CD8-positive, alpha-beta memory T cell (primary cell): ENCODE results near the gene RNF220. TPM values are rescaled to one million over a fixed set of nuclear protein-coding genes. Genes with fewer than 3 reads are reported as not detected.

ENCODE experiments used
- CTCF ChIA-PET: fragments of 350-600 bp; sonication (Branson Sonifier 250); formaldehyde crosslinking; loops from one replicate; lab custom pipeline; 2021; ENCODE audit warnings: antibody characterized with exemption; lab: Charles Lee
- POLR2A ChIA-PET: fragments of 350-600 bp; sonication (Branson Sonifier 250); formaldehyde crosslinking; loops from one replicate; lab custom pipeline; 2021; ENCODE audit warnings: antibody characterized with exemption; lab: Charles Lee
- DNase-seq, 5 donors: peaks; one replicate each; pipeline versions ENCODE4 v3.0.0 to v3.0.0-alpha.2; 2020 to 2022; ENCODE audit warnings: mixed read lengths in 1 of 5
- H3K27ac ChIP-seq: one replicate; pipeline ENCODE4 v1.7.0; 2013; ENCODE audit warnings: low read depth, mild to moderate bottlenecking, low read length, moderate library complexity
- H3K27me3 ChIP-seq: 2 replicates; pipeline ENCODE4 v1.7.0; 2013; ENCODE audit warnings: low read length, mild to moderate bottlenecking; ENCODE audit not compliant: insufficient read depth, poor library complexity, severe bottlenecking
- H3K36me3 ChIP-seq: 2 replicates; pipeline ENCODE4 v1.7.0; 2013; ENCODE audit warnings: mild to moderate bottlenecking, low read length, moderate library complexity; ENCODE audit not compliant: insufficient read depth
- H3K4me1 ChIP-seq: 2 replicates; pipeline ENCODE4 v1.7.0; 2013; ENCODE audit warnings: mild to moderate bottlenecking, low read length, moderate library complexity; ENCODE audit not compliant: insufficient read depth
- H3K4me3 ChIP-seq: 2 replicates; pipeline ENCODE4 v1.7.0; 2013; ENCODE audit warnings: mild to moderate bottlenecking, low read length
- H3K9me3 ChIP-seq: 2 replicates; pipeline ENCODE4 v1.7.0; 2013; ENCODE audit warnings: mild to moderate bottlenecking, low read length
- H3K27ac Mint-ChIP-seq, 8 donors: one replicate each; pipeline ENCODE4 v1.8.0; 2020 to 2021; ENCODE audit warnings: mixed read lengths in 8 of 8, mild to moderate bottlenecking in 6 of 8, inconsistent platforms in 3 of 8, moderate library complexity in 3 of 8
- H3K27me3 Mint-ChIP-seq, 2 donors: one replicate each; pipeline ENCODE4 v1.8.0; 2020 to 2021; ENCODE audit warnings: mixed read lengths in 2 of 2, mild to moderate bottlenecking in 1 of 2, moderate library complexity in 1 of 2
- H3K36me3 Mint-ChIP-seq, 3 donors: one replicate each; pipeline ENCODE4 v1.8.0; 2020 to 2021; ENCODE audit warnings: mixed read lengths in 3 of 3, inconsistent platforms in 1 of 3, mild to moderate bottlenecking in 1 of 3
- H3K4me1 Mint-ChIP-seq, 3 donors: one replicate each; pipeline ENCODE4 v1.8.0; 2020 to 2021; ENCODE audit warnings: mixed read lengths in 3 of 3, inconsistent platforms in 1 of 3, mild to moderate bottlenecking in 1 of 3
- H3K4me3 Mint-ChIP-seq, 7 donors: one replicate each; pipeline ENCODE4 v1.8.0; 2020 to 2021; ENCODE audit warnings: mixed read lengths in 7 of 7, mild to moderate bottlenecking in 6 of 7, moderate library complexity in 4 of 7, inconsistent platforms in 2 of 7
- H3K9me3 Mint-ChIP-seq, 5 donors: one replicate each; pipeline ENCODE4 v1.8.0; 2020 to 2022; ENCODE audit warnings: mixed read lengths in 5 of 5, mild to moderate bottlenecking in 3 of 5, moderate library complexity in 2 of 5, inconsistent platforms in 1 of 5
- polyA plus RNA-seq: library from polyadenylated mRNA; unstranded; fragments of 300-500 nt; fragmentation: Illumina TruSeq; gene quantifications from one replicate; pipeline ENCODE4 v1.2.3, GENCODE V29; 2021
- total RNA-seq, 2 experiments: library from RNA; stranded (reverse); gene quantifications; one replicate each; pipeline ENCODE4 v1.2.3, GENCODE V29; 2021

The RNF220 gene
- total and polyA plus RNA-seq, 3 experiments from 2014 or later, result 104 to 115 (median 115) TPM

- DNase-seq, result no peak
- H3K4me3 Mint-ChIP-seq, result no peak overlapping the region
- H3K36me3 Mint-ChIP-seq, result no peaks in the 10 kb centered on the region
- no peaks in the 10 kb centered on the region for H3K36me3 ChIP-seq
- no peak overlapping the region for H3K4me3 ChIP-seq
- POLR2A ChIA-PET, result no interaction called here
- no peaks in the 10 kb centered on the region for H3K9me3 Mint-ChIP-seq
- peaks cover 4% of the 10 kb centered on the region for H3K27me3 ChIP-seq
- H3K9me3 ChIP-seq, result no peaks in the 10 kb centered on the region
- peak overlapping the region in 1 of 8 donors; percentile 7 for H3K27ac Mint-ChIP-seq
- H3K4me1 ChIP-seq, result no peaks in the 10 kb centered on the region
- no peak overlapping the region for H3K27ac ChIP-seq
- H3K27me3 Mint-ChIP-seq, result peaks cover 15 to 33% of the 10 kb centered on the region in 2 donors
- CTCF ChIA-PET, result no interaction called here
- no peaks in the 10 kb centered on the region for H3K4me1 Mint-ChIP-seq
Measured at GRCh38 chr1:44536357-44537209, 131.5 kb downstream of the RNF220 start.

GRCh38 chr1:44537538-44537937 is 132.5 kb downstream of the RNF220 start:
- Mint-ChIP-seq H3K4me3 (no peak overlapping the region), H3K27ac (no peak overlapping the region), H3K9me3 (no peaks in the 10 kb centered on the region), H3K27me3 (peaks cover 16 to 38% of the 10 kb centered on the region in 2 donors), H3K36me3 (no peaks in the 10 kb centered on the region), H3K4me1 (no peaks in the 10 kb centered on the region)
- no peak for DNase-seq
- ChIA-PET CTCF (no interaction called here), POLR2A (no interaction called here)
- Histone ChIP-seq H3K27me3 (peaks cover 4% of the 10 kb centered on the region), H3K9me3 (no peaks in the 10 kb centered on the region), H3K4me3 (no peak overlapping the region), H3K36me3 (no peaks in the 10 kb centered on the region), H3K4me1 (no peaks in the 10 kb centered on the region), H3K27ac (no peak overlapping the region)

GRCh38 chr1:44537956-44538355 is 132.9 kb downstream of the RNF220 start:
- no peaks in the 10 kb centered on the region for H3K4me1 Mint-ChIP-seq
- DNase-seq, result no peak
- no peaks in the 10 kb centered on the region for H3K36me3 Mint-ChIP-seq
- Histone ChIP-seq H3K4me3 (no peak overlapping the region), H3K9me3 (no peaks in the 10 kb centered on the region), H3K36me3 (no peaks in the 10 kb centered on the region), H3K4me1 (no peaks in the 10 kb centered on the region), H3K27ac (no peak overlapping the region), H3K27me3 (peaks cover 4% of the 10 kb centered on the region)
- POLR2A ChIA-PET, result no interaction called here
- CTCF ChIA-PET, result no interaction called here
- peaks cover 16 to 38% of the 10 kb centered on the region in 2 donors for H3K27me3 Mint-ChIP-seq
- no peak overlapping the region for H3K4me3 Mint-ChIP-seq
- no peaks in the 10 kb centered on the region for H3K9me3 Mint-ChIP-seq
- H3K27ac Mint-ChIP-seq, result no peak overlapping the region

DNA sequence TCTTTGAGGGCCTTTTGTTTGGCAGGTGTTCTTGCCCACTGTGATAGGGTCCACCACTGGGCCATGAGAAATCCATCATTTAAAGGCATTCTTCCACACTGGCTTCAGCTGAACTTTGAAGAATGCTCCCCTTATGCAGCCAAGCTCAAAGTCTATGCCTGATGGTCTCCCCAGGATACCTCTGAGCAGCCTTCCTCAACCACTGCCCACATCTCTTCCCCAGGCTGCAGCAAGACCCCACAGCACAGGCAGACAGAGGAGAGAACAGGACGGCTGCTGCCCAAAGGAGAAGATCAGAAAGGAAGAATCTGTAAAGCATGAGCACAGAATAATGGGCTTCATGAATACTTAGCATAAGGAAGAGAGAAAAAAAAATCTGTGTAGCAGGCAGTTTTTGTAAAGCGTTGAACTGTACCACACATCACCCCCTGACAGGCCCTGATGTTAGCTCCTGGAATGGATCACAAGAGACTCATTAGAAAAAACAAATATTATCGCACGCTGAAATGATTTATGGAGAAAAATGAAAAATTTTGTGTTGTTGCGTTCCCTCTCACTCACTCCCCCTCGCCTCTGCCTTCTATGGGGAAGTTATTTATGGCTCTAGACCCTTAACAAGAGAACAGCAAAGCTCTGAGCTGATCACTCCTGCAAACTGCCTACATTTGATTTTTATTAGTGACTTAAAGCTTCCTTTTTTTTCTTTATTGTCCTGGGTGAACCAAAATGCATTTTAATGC is 135.1 kb downstream of the RNF220 start:
- Histone ChIP-seq H3K9me3 (no peaks in the 10 kb centered on the region), H3K4me1 (no peaks in the 10 kb centered on the region), H3K4me3 (no peak overlapping the region), H3K27me3 (peaks cover 4% of the 10 kb centered on the region), H3K27ac (no peak overlapping the region), H3K36me3 (no peaks in the 10 kb centered on the region)
- Mint-ChIP-seq H3K4me1 (no peaks in the 10 kb centered on the region), H3K36me3 (no peaks in the 10 kb centered on the region), H3K4me3 (no peak overlapping the region), H3K9me3 (no peaks in the 10 kb centered on the region), H3K27ac (no peak overlapping the region), H3K27me3 (peaks cover 16 to 56% of the 10 kb centered on the region in 2 donors)
- no peak for DNase-seq
- CTCF ChIA-PET, result no interaction called here
- POLR2A ChIA-PET, result no interaction called here

DNA sequence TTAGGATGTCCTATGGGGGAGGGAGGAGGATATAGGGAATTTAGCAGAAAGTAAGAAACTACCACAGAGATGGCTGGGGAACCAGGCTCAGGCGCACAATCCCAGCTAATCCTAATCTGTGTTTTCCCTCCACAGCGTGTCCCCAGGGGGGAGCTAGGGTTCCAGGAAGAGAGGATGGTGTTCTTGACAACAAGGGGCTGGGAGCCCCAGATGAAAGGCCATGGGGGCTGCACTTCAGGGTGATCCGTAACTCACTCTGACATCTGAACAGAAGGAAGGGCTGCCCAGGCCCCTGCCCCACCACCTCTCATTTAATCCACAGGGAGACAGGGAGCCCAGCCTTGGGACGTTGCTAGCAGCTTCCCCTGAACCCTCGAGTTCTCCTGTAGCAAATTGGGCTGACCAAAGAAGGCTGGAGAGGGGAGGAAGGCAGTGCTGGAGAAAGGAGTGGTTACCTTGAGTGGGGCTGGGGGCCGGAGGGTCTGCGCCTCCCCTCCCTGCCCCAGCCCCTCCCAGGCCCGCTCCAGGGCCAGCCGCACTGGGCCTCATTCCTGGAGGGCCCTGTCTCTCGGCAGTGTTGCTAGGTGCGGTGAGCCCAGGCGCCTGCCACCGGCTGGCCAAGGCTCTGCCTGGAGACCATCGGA is 137.5 kb downstream of the RNF220 start:
- no peaks in the 10 kb centered on the region for H3K36me3 ChIP-seq
- Mint-ChIP-seq H3K36me3 (no peaks in the 10 kb centered on the region), H3K4me1 (no peaks in the 10 kb centered on the region), H3K9me3 (no peaks in the 10 kb centered on the region), H3K27ac (no peak overlapping the region), H3K4me3 (no peak overlapping the region), H3K27me3 (peaks cover 21 to 55% of the 10 kb centered on the region in 2 donors)
- ChIA-PET CTCF (interaction anchor here (0.8 kb wide), 1 partner anchor 9 kb away, joined by 3 read pairs; no protein-coding TSS in a partner anchor), POLR2A (no interaction called here)
- H3K4me3 ChIP-seq, result no peak overlapping the region
- no peak overlapping the region for H3K27ac ChIP-seq
- H3K27me3 ChIP-seq, result peaks cover 4% of the 10 kb centered on the region
- no peak for DNase-seq
- H3K4me1 ChIP-seq, result no peaks in the 10 kb centered on the region
- H3K9me3 ChIP-seq, result no peaks in the 10 kb centered on the region

DNA sequence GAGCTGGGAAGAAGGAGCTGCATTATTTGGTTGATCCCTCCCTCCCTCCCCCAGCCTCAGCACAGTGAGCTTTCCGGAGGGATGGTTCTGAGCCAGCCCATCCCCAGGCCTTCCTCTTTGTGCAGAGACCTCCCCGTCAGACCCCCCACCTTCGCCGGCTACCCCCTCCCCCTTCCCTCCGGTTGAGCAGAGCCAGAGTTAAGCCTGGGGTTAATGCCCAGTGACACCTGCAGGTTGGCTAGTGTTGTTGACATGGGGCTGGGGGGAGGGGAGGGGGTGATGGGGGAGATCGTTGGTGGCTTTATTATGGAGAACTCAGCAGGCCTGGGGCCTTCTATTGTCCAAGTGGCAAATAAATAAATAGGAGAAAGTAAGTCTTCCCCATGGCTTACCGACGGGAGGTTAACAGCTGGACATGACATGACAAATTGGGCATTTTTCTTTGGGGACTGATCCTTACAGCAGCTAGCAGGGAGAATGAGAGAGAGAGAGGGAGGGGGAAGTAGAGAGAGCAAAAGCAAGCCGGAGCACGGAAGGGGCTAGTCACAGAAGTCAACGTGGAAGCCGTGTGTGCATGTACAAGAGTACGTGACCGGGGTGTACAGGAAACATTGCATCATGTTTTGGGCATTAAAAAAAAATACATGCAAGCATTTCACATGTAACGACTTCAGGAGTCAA is 138.1 kb downstream of the RNF220 start:
- H3K4me1 Mint-ChIP-seq, result no peaks in the 10 kb centered on the region
- H3K4me3 Mint-ChIP-seq, result no peak overlapping the region
- Histone ChIP-seq H3K27me3 (peaks cover 4% of the 10 kb centered on the region), H3K36me3 (no peaks in the 10 kb centered on the region), H3K27ac (no peak overlapping the region), H3K9me3 (no peaks in the 10 kb centered on the region), H3K4me3 (no peak overlapping the region), H3K4me1 (no peaks in the 10 kb centered on the region)
- H3K9me3 Mint-ChIP-seq, result no peaks in the 10 kb centered on the region
- ChIA-PET POLR2A (no interaction called here), CTCF (interaction anchor here (0.8 kb wide), 1 partner anchor 9 kb away, joined by 3 read pairs; no protein-coding TSS in a partner anchor)
- DNase-seq, result no peak
- no peak overlapping the region for H3K27ac Mint-ChIP-seq
- H3K36me3 Mint-ChIP-seq, result no peaks in the 10 kb centered on the region
- H3K27me3 Mint-ChIP-seq, result peaks cover 18 to 48% of the 10 kb centered on the region in 2 donors

- Histone ChIP-seq H3K4me1 (no peaks in the 10 kb centered on the region), H3K27me3 (peaks cover 4% of the 10 kb centered on the region), H3K36me3 (no peaks in the 10 kb centered on the region), H3K9me3 (no peaks in the 10 kb centered on the region), H3K4me3 (no peak overlapping the region), H3K27ac (no peak overlapping the region)
- Mint-ChIP-seq H3K9me3 (no peaks in the 10 kb centered on the region), H3K4me3 (no peak overlapping the region), H3K36me3 (no peaks in the 10 kb centered on the region), H3K27ac (no peak overlapping the region), H3K4me1 (no peaks in the 10 kb centered on the region), H3K27me3 (peaks cover 18 to 46% of the 10 kb centered on the region in 2 donors)
- no peak for DNase-seq
- ChIA-PET CTCF (no interaction called here), POLR2A (no interaction called here)
Measured at GRCh38 chr1:44543786-44544185, 138.7 kb downstream of the RNF220 start.
